ENCODE results near the gene SMARCD3.

The SMARCD3 gene

GRCh38 chr7:151272405-151272804 is 23.9 kb upstream of the SMARCD3 start:
- no peak for DNase-seq

- DNase-seq: peak; percentile 19
Measured at GRCh38 chr7:151271699-151272355, 23.3 kb upstream of the SMARCD3 start.

GRCh38 chr7:151269511-151269910 is 21.0 kb upstream of the SMARCD3 start:
- DNase-seq: no peak

- DNase-seq: no peak
Measured at GRCh38 chr7:151265351-151265931, 16.9 kb upstream of the SMARCD3 start.

- DNase-seq: no peak
Measured at GRCh38 chr7:151264615-151265014, 16.1 kb upstream of the SMARCD3 start.

- no peak for DNase-seq
Measured at GRCh38 chr7:151261529-151261928, 13.0 kb upstream of the SMARCD3 start.

GRCh38 chr7:151260883-151261282 is 12.4 kb upstream of the SMARCD3 start:
- DNase-seq: no peak

- DNase-seq: no peak
Measured at GRCh38 chr7:151260471-151260870, 12.0 kb upstream of the SMARCD3 start.

GRCh38 chr7:151257990-151258389 is 9.5 kb upstream of the SMARCD3 start:
- no peak for DNase-seq

- DNase-seq: no peak
Measured at GRCh38 chr7:151256410-151257045, 8.0 kb upstream of the SMARCD3 start.

GRCh38 chr7:151255390-151255789 is 6.9 kb upstream of the SMARCD3 start:
- DNase-seq: no peak

GRCh38 chr7:151254851-151255250 is 6.4 kb upstream of the SMARCD3 start:
- DNase-seq: no peak

- no peak for DNase-seq
Measured at GRCh38 chr7:151254316-151254715, 5.8 kb upstream of the SMARCD3 start.

- no peak for DNase-seq
Measured at GRCh38 chr7:151252961-151253711, 4.6 kb upstream of the SMARCD3 start.

- no peak for DNase-seq
Measured at GRCh38 chr7:151252561-151252835, 4.0 kb upstream of the SMARCD3 start.

- DNase-seq: no peak
Measured at GRCh38 chr7:151251689-151252560, 3.4 kb upstream of the SMARCD3 start.

- no peak for DNase-seq
Measured at GRCh38 chr7:151251328-151251688, 2.8 kb upstream of the SMARCD3 start.

GRCh38 chr7:151250181-151251132 is 2.0 kb upstream of the SMARCD3 start:
- DNase-seq: no peak

GRCh38 chr7:151249732-151250072 is 1.2 kb upstream of the SMARCD3 start:
- DNase-seq: no peak

GRCh38 chr7:151249034-151249731 is 689 bp upstream of the SMARCD3 start:
- DNase-seq: peak; percentile 32

- no peak for DNase-seq
Measured at GRCh38 chr7:151247611-151248345, 716 bp downstream of the SMARCD3 start.
